DOHH2 (cell line): ENCODE data around the gene TSSK2.

Experiments
- CTCF ChIP-seq: fragments of 200-600 bp; sonication (generic); IDR thresholded peaks from one replicate; pipeline ENCODE4 v1.5.1; 2014; ENCODE audit warnings: antibody characterized with exemption, mild to moderate bottlenecking, low read depth, low read length; ENCODE audit not compliant: poor library complexity, severe bottlenecking
- EZH2phosphoT487 ChIP-seq: fragments of 200-600 bp; sonication (generic); IDR thresholded peaks from 2 replicates; pipeline ENCODE4 v1.6.1; 2017; ENCODE audit warnings: borderline replicate concordance, mild to moderate bottlenecking, antibody characterized with exemption, low read length, moderate library complexity, mixed read lengths

- no peak for TF ChIP-seq EZH2phosphoT487
- TF ChIP-seq CTCF: no peak
Measured at GRCh38 chr22:19082101-19082500, 49.0 kb upstream of the TSSK2 start.
